PFSK-1 (cell line): ENCODE results near the gene PPFIA3.
A peak's percentile ranks its signal among the peaks of the same experiment; 100 is the strongest.

Experiments
- FOXP2 ChIP-seq: optimal IDR thresholded peaks from 2 replicates; pipeline ENCODE3; 2011; ENCODE audit warnings: borderline replicate concordance, control low read depth, inconsistent platforms; ENCODE audit not compliant: insufficient read depth; ENCODE audit errors: extremely low read length, extremely low read depth
- POLR2AphosphoS5 ChIP-seq: IDR thresholded peaks from 2 replicates; pipeline ENCODE4 v1.6.1; 2012; ENCODE audit warnings: low read depth, mild to moderate bottlenecking, control low read depth, low read length, moderate library complexity
- SIN3A ChIP-seq: IDR thresholded peaks from 2 replicates; pipeline ENCODE4 v1.6.1; 2012; ENCODE audit warnings: mild to moderate bottlenecking, low read length, moderate library complexity, borderline replicate concordance; ENCODE audit not compliant: insufficient read depth
- TAF1 ChIP-seq: IDR thresholded peaks from 2 replicates; pipeline ENCODE4 v1.6.1; 2012; ENCODE audit warnings: low read length, control low read depth, borderline replicate concordance; ENCODE audit not compliant: insufficient read depth
- TF ChIP-seq, protein P1 (sequence below), 2 experiments: IDR thresholded peaks; 2 replicates each; pipeline versions ENCODE4 v1.6.1 to v1.8.0; 2011 to 2012; ENCODE audit warnings: low read depth in 2 of 2, low read length in 2 of 2, control low read depth in 1 of 2, inconsistent platforms in 1 of 2, mild to moderate bottlenecking in 1 of 2, moderate library complexity in 1 of 2; ENCODE audit not compliant: insufficient read depth in 1 of 2

The PPFIA3 gene

DNA sequence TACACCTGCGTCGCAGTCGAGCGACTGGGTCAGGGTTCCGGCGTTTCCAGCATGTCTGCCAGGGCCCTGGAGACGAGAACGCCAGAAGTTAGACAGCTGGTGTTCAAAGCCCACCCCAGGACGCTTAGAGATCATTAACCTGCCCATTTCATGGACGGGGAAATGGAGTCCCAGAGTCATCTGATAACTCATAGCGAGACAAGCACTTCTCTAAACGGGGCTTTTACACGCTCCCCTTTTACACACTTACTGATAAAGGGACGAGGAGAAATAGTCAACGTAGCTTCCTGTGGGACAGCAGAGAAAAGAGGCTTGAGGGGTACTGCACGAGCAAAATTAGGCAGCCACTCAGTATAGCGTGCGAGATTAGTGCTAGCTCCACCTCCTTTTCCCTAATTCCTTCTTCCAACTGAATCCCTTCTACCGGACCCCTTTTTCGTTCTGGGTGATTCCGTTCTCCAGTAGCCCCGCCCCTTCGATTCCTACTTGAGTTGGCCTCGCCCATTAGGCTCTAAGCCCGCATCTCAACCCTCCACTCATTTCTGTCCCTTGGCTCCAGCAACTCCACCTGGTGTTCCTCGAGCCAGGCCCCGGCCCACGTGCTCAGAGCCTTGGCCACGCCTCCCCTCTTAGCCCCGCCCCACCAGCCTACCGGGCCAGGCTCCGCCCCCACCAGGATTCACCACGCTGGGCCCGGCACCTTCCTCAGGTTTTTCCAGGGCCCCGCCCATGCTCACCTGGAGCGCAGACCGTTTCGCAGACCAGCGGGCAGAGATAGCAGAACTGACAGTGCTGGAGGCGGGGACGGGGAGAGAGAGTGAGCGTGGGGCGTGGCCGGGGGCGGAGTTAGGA, 32.1 kb downstream of the PPFIA3 start:
- TF ChIP-seq TAF1 (no peak), POLR2AphosphoS5 (no peak), FOXP2 (peak; percentile 11)

- TF ChIP-seq POLR2AphosphoS5 = no peak
- TF ChIP-seq, protein P1, sequence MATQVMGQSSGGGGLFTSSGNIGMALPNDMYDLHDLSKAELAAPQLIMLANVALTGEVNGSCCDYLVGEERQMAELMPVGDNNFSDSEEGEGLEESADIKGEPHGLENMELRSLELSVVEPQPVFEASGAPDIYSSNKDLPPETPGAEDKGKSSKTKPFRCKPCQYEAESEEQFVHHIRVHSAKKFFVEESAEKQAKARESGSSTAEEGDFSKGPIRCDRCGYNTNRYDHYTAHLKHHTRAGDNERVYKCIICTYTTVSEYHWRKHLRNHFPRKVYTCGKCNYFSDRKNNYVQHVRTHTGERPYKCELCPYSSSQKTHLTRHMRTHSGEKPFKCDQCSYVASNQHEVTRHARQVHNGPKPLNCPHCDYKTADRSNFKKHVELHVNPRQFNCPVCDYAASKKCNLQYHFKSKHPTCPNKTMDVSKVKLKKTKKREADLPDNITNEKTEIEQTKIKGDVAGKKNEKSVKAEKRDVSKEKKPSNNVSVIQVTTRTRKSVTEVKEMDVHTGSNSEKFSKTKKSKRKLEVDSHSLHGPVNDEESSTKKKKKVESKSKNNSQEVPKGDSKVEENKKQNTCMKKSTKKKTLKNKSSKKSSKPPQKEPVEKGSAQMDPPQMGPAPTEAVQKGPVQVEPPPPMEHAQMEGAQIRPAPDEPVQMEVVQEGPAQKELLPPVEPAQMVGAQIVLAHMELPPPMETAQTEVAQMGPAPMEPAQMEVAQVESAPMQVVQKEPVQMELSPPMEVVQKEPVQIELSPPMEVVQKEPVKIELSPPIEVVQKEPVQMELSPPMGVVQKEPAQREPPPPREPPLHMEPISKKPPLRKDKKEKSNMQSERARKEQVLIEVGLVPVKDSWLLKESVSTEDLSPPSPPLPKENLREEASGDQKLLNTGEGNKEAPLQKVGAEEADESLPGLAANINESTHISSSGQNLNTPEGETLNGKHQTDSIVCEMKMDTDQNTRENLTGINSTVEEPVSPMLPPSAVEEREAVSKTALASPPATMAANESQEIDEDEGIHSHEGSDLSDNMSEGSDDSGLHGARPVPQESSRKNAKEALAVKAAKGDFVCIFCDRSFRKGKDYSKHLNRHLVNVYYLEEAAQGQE (IDR thresholded peaks at IDR 0.05; ENCODE audit: insufficient read depth in 1 of 2, low read depth in 2 of 2, low read length in 2 of 2) = no peak
- TF ChIP-seq SIN3A = no peak
- TF ChIP-seq FOXP2 = no peak
- TF ChIP-seq TAF1 = no peak
These were observed 32.8 kb downstream of the PPFIA3 start for GRCh38 chr19:49152119-49152550.

DNA sequence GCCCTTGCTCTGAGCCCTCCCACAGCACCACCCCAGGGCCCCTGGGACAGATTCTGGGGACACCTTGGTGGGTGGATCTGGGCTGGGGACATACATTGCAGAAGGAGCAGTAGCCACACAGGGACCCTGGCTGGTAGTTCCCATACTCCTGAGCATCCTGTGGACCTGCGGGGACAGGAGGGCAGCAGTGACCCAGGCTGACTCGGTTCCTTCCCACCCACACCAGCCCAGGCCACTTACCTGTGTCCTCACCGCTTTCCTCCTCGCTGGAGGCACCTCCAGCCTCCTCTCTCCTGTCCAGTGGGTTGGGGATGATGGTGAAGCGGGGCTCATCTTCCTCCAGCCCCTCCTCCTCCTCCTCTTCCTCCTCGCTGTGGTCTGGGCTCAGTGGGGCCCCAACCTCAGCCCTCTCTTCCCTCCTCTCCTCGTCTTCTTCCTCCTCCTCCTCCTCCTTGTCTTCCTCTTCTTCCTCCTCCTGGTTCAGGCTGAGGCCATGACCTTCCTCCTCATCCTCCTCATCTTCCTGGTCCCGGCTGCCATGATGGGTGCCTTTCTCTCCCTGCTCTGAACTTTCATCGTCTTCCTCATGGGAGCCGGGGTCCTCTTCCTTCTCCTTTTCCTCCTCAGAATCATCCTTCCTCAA, 33.9 kb downstream of the PPFIA3 start:
- TF ChIP-seq, protein P1 (IDR thresholded peaks at IDR 0.05; ENCODE audit: insufficient read depth in 1 of 2, low read depth in 2 of 2, low read length in 2 of 2) = no peak
- TF ChIP-seq TAF1 (no peak), FOXP2 (no peak), SIN3A (no peak), POLR2AphosphoS5 (no peak)

GRCh38 chr19:49154279-49154678, 34.9 kb downstream of the PPFIA3 start:
- TF ChIP-seq SIN3A = no peak
- TF ChIP-seq, protein P1 (IDR thresholded peaks at IDR 0.05; ENCODE audit: insufficient read depth in 1 of 2, low read depth in 2 of 2, low read length in 2 of 2) = no peak

DNA sequence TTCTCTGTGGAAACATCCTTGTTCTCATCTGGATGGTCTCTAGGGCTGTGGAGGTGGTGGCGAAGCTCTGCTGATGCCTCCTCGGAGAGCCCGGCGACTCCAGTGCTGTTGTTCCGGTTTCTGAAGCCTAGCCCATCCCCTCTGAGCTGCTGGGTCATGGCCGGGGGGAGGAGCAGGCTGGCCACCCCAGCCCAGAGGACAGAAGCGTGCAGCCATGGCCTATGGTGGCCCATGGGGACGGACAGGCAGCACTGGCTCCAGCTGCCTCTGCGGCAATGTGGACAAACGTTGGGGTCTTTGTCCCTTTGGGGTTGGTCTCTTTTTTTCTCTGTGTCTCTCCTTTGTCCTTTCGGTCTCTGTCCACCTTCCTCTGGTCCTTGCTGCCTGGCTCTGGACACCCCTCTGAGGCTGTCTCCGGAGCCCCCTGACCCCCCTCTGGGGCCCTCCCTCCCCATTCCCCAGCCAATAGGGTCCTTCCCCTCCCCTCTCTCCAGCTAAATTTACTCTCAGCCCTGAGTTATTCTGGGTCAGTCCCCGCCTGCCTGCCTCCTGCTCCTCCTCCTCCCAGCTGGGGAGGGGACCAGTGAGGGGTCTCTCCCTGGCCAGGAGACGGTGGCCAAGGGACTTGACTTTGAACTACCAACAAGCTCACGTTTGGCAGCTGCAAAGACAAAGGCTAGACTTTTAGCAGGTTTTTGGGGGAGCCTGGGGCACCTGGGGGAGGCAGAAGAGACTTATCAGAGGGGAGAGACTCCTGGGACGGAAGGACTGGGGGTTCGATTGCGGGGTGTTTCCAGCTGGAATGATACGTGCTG, 35.9 kb downstream of the PPFIA3 start, which contains the start of gene HRC:
Gene HRC (minus strand): TSS at position 392 of the 815 bp plus-strand sequence. CDS start 159 bp downstream, at position 233.
- TF ChIP-seq, protein P1 (IDR thresholded peaks at IDR 0.05; ENCODE audit: insufficient read depth in 1 of 2, low read depth in 2 of 2, low read length in 2 of 2) = no peak
- TF ChIP-seq FOXP2 (no peak), TAF1 (no peak), POLR2AphosphoS5 (no peak), SIN3A (no peak)
